ENCODE data around the gene LSAMP. TPM values are rescaled to one million over a fixed set of nuclear protein-coding genes. Genes with fewer than 3 reads are reported as not detected.

LSAMP gene
- total and polyA plus RNA-seq, 2 experiments from 2014 or later = 2.0 to 2.9 TPM

GRCh38 chr3:115843206-115843605 lies 602.1 kb downstream of the LSAMP start (continued):
- no peak for TF ChIP-seq REST (IDR thresholded peaks at IDR 0.05; ENCODE audit: unreplicated experiment)
- no peak for TF ChIP-seq EZH2 (IDR thresholded peaks at IDR 0.05; ENCODE audit: low read depth, unreplicated experiment)
- no peak for TF ChIP-seq EZH2phosphoT487 (IDR thresholded peaks at IDR 0.05; ENCODE audit: unreplicated experiment)
- no peak for TF ChIP-seq ETS1 (IDR thresholded peaks at IDR 0.05)
- TF ChIP-seq STAT1 (IDR thresholded peaks at IDR 0.05; ENCODE audit: unreplicated experiment) = no peak
- TF ChIP-seq ZNF331 (CRISPR knock-in tag; IDR thresholded peaks at IDR 0.05; ENCODE audit: low read depth) = no peak
- no peak for TF ChIP-seq ZNF114 (CRISPR knock-in tag; IDR thresholded peaks at IDR 0.05)
- no peak for TF ChIP-seq CTCF (conservative IDR thresholded peaks at IDR 0.05; ENCODE audit: low read depth in 2 of 2)

- no peak overlapping the region for H3K27ac ChIP-seq (ENCODE audit: low read depth)
- Mint-ChIP-seq H3K9me3 (no peaks in the 10 kb centered on the region), H3K27ac (no peak overlapping the region), H3K4me3 (no peak overlapping the region), H3K36me3 (ENCODE audit: low read depth) (no peaks in the 10 kb centered on the region), H3K27me3 (ENCODE audit: insufficient read depth, low read depth, poor library complexity) (peaks cover 6% of the 10 kb centered on the region), H3K4me1 (peaks cover 20% of the 10 kb centered on the region)
- ATAC-seq = no peak
- H3K36me3 ChIP-seq (ENCODE audit: insufficient read depth) = no peaks in the 10 kb centered on the region
- H2AFZ ChIP-seq = no peak overlapping the region
- H3K4me2 ChIP-seq = no peak overlapping the region
- H3K9me2 ChIP-seq (ENCODE audit: insufficient read depth) = no peaks in the 10 kb centered on the region
- 0 out of 2 replicates have a peak, but pooled peaks cover 4% of the 10 kb centered on the region for H3K4me1 ChIP-seq (ENCODE audit: insufficient read depth)
- DNase-seq (ENCODE audit: low spot score) = no peak
- H3F3A ChIP-seq (replicated peaks; ENCODE audit: low read depth) = no peaks in the 10 kb centered on the region
- H3K27me3 ChIP-seq (ENCODE audit: insufficient read depth) = no peaks in the 10 kb centered on the region
- no peak overlapping the region for H3K4me3 ChIP-seq
- H4K20me1 ChIP-seq (replicated peaks; ENCODE audit: insufficient read depth) = no peaks in the 10 kb centered on the region
- no peaks in the 10 kb centered on the region for H3K79me2 ChIP-seq (replicated peaks; ENCODE audit: insufficient read depth)
- TF ChIP-seq JUNB (IDR thresholded peaks at IDR 0.05; ENCODE audit: unreplicated experiment) (no peak), ZNF462 (CRISPR knock-in tag; IDR thresholded peaks at IDR 0.05) (no peak), EZH2 (IDR thresholded peaks at IDR 0.05; ENCODE audit: low read depth, unreplicated experiment) (no peak), POLR2AphosphoS5 (IDR thresholded peaks at IDR 0.05; ENCODE audit: low read depth) (no peak), ZNF331 (CRISPR knock-in tag; IDR thresholded peaks at IDR 0.05; ENCODE audit: low read depth) (no peak)
Observed at GRCh38 chr3:115839246-115839645, 606.0 kb downstream of the LSAMP start.
